Measurements from ENCODE around the gene PRKAR1B.

PRKAR1B gene

GRCh38 chr7:601036-601594 is 126.0 kb downstream of the PRKAR1B start:
- no peak for DNase-seq

GRCh38 chr7:600149-601035 is 126.7 kb downstream of the PRKAR1B start:
- no peak for DNase-seq

GRCh38 chr7:598899-599298 is 128.2 kb downstream of the PRKAR1B start:
- no peak for DNase-seq

- no peak for DNase-seq
These were observed 129.5 kb downstream of the PRKAR1B start for GRCh38 chr7:597348-598178.

GRCh38 chr7:596819-597182 is 130.3 kb downstream of the PRKAR1B start:
- DNase-seq: no peak

GRCh38 chr7:596071-596818 is 130.8 kb downstream of the PRKAR1B start:
- no peak for DNase-seq

- no peak for DNase-seq
These were observed 131.5 kb downstream of the PRKAR1B start for GRCh38 chr7:595621-596010.

- DNase-seq: no peak
These were observed 132.0 kb downstream of the PRKAR1B start for GRCh38 chr7:594920-595620.

GRCh38 chr7:594212-594913 is 132.7 kb downstream of the PRKAR1B start:
- no peak for DNase-seq

GRCh38 chr7:593324-594115 is 133.6 kb downstream of the PRKAR1B start:
- DNase-seq: no peak

GRCh38 chr7:591856-592628 is 135.0 kb downstream of the PRKAR1B start:
- DNase-seq: no peak

- no peak for DNase-seq
These were observed 136.1 kb downstream of the PRKAR1B start for GRCh38 chr7:590731-591551.

- DNase-seq: no peak
These were observed 137.1 kb downstream of the PRKAR1B start for GRCh38 chr7:589781-590575.

GRCh38 chr7:587767-588166 is 139.3 kb downstream of the PRKAR1B start:
- DNase-seq: no peak

- no peak for DNase-seq
These were observed 140.6 kb downstream of the PRKAR1B start for GRCh38 chr7:586494-586893.

- no peak for DNase-seq
These were observed 141.2 kb downstream of the PRKAR1B start for GRCh38 chr7:585873-586272.

GRCh38 chr7:585229-585711 is 141.8 kb downstream of the PRKAR1B start:
- DNase-seq: no peak

GRCh38 chr7:584820-585219 is 142.3 kb downstream of the PRKAR1B start:
- no peak for DNase-seq
